GM10266 (cell line): Measurements from ENCODE around the gene LST1.

ENCODE experiments used
- DNase-seq: peaks from one replicate; pipeline ENCODE4 v3.0.0; 2012; ENCODE audit errors: extremely low spot score
- CTCF ChIP-seq: IDR thresholded peaks from 2 replicates; pipeline ENCODE4 v1.5.1; 2012; ENCODE audit warnings: mild to moderate bottlenecking, low read depth; ENCODE audit not compliant: control insufficient read depth, insufficient read depth; ENCODE audit errors: missing control alignments

Gene LST1

GRCh38 chr6:31573239-31574105 lies 12.6 kb upstream of the LST1 start:
- DNase-seq: no peak
- no peak for TF ChIP-seq CTCF

- TF ChIP-seq CTCF: peak; percentile 48
- DNase-seq: no peak
Measured at GRCh38 chr6:31574106-31575061, 11.7 kb upstream of the LST1 start.

GRCh38 chr6:31575335-31575901 lies 10.7 kb upstream of the LST1 start, which contains the start of gene TNF:
Gene TNF, plus strand, starts transcription at chr6:31575565. Its CDS starts 177 bp downstream, at chr6:31575742.
- no peak for TF ChIP-seq CTCF
- DNase-seq: peak; percentile 83

GRCh38 chr6:31575952-31576685 lies 10.0 kb upstream of the LST1 start:
- TF ChIP-seq CTCF: no peak
- no peak for DNase-seq

GRCh38 chr6:31576897-31577578 lies 9.0 kb upstream of the LST1 start:
- no peak for TF ChIP-seq CTCF
- peak; percentile 65 for DNase-seq

- DNase-seq: no peak
- TF ChIP-seq CTCF: no peak
Measured at GRCh38 chr6:31577579-31577966, 8.5 kb upstream of the LST1 start.
